Calu3 (cell line): ENCODE data around the gene S100A4. TPM values are rescaled to one million over a fixed set of nuclear protein-coding genes. Genes with fewer than 3 reads are reported as not detected.
"Not testable (repeated sequence)": the region's sequence is repeated elsewhere in the genome, so short reads cannot be mapped to it uniquely, and the experiment has no call there.

Source experiments
- BruUV-seq: library from RNA; stranded (reverse); fragments of 400-500 nt; replicated peaks from 2 replicates; lab custom pipeline; 2021; lab: Mats Ljungman, UMichigan
- CTCF ChIA-PET: fragments of 300-600 bp; sonication (Branson Sonifier 250); formaldehyde crosslinking; loops from one replicate; lab custom pipeline; 2022; ENCODE audit warnings: antibody characterized with exemption; lab: Charles Lee
- DNase-seq: peaks from one replicate; pipeline ENCODE4 v3.0.0; 2022
- H3K27ac Mint-ChIP-seq: one replicate; pipeline ENCODE4 v1.8.0; 2022; ENCODE audit warnings: mixed read lengths; ENCODE audit not compliant: unreplicated experiment
- H3K27me3 Mint-ChIP-seq: one replicate; pipeline ENCODE4 v1.8.0; 2022; ENCODE audit warnings: mixed read lengths; ENCODE audit not compliant: unreplicated experiment
- H3K36me3 Mint-ChIP-seq: one replicate; pipeline ENCODE4 v1.8.0; 2022; ENCODE audit warnings: mild to moderate bottlenecking, moderate library complexity, mixed read lengths; ENCODE audit not compliant: insufficient read depth, unreplicated experiment
- H3K4me1 Mint-ChIP-seq: one replicate; pipeline ENCODE4 v1.8.0; 2022; ENCODE audit warnings: mild to moderate bottlenecking, low read depth, mixed read lengths; ENCODE audit not compliant: unreplicated experiment
- H3K4me3 Mint-ChIP-seq: one replicate; pipeline ENCODE4 v1.8.0; 2022; ENCODE audit warnings: mild to moderate bottlenecking, low read depth, moderate library complexity, mixed read lengths; ENCODE audit not compliant: unreplicated experiment
- H3K9me3 Mint-ChIP-seq: one replicate; pipeline ENCODE4 v1.8.0; 2022; ENCODE audit warnings: low read depth, mixed read lengths; ENCODE audit not compliant: unreplicated experiment
- intact Hi-C: fragments of 100-400 bp; cut with micrococcal nuclease; formaldehyde crosslinking; loops from one replicate; pipeline ENCODE4 v1.10.0; 2022; ENCODE audit not compliant: unreplicated experiment
- total RNA-seq: library from RNA; stranded (reverse); gene quantifications from 2 replicates; pipeline ENCODE4 v1.2.3, GENCODE V29; 2022
- TF ChIP-seq, protein P1 (sequence below): fragments of 200-600 bp; IDR thresholded peaks from one replicate; pipeline ENCODE4 v1.8.0; 2022; ENCODE audit warnings: antibody characterized with exemption; ENCODE audit not compliant: unreplicated experiment

The S100A4 gene
- total RNA-seq, 1 experiment from 2014 or later: 20.5 TPM

GRCh38 chr1:153525088-153525728 is 20.4 kb downstream of the S100A4 start:
- CTCF ChIA-PET: interaction anchor here (0.7 to 1.6 kb wide), 3 partner anchors 10 to 1365 kb away, joined by 3 to 11 read pairs (median 6); no protein-coding TSS in a partner anchor

GRCh38 chr1:153522353-153523048 is 23.1 kb downstream of the S100A4 start:
- DNase-seq, H3K4me3 Mint-ChIP-seq, intact Hi-C loops, BruUV-seq, CTCF ChIA-PET, H3K27ac Mint-ChIP-seq, H3K9me3 Mint-ChIP-seq, H3K27me3 Mint-ChIP-seq: not testable (repeated sequence)
- H3K4me1 Mint-ChIP-seq: peaks cover 50% of the 10 kb centered on the region
- H3K36me3 Mint-ChIP-seq: peaks cover 25% of the 10 kb centered on the region

More at GRCh38 chr1:153525088-153525728, 20.4 kb downstream of the S100A4 start:
- TF ChIP-seq, protein P1, sequence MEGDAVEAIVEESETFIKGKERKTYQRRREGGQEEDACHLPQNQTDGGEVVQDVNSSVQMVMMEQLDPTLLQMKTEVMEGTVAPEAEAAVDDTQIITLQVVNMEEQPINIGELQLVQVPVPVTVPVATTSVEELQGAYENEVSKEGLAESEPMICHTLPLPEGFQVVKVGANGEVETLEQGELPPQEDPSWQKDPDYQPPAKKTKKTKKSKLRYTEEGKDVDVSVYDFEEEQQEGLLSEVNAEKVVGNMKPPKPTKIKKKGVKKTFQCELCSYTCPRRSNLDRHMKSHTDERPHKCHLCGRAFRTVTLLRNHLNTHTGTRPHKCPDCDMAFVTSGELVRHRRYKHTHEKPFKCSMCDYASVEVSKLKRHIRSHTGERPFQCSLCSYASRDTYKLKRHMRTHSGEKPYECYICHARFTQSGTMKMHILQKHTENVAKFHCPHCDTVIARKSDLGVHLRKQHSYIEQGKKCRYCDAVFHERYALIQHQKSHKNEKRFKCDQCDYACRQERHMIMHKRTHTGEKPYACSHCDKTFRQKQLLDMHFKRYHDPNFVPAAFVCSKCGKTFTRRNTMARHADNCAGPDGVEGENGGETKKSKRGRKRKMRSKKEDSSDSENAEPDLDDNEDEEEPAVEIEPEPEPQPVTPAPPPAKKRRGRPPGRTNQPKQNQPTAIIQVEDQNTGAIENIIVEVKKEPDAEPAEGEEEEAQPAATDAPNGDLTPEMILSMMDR: no peak
- intact Hi-C loops: no loop called here
- no peak overlapping the region for H3K27ac Mint-ChIP-seq
- no peak overlapping the region for H3K4me3 Mint-ChIP-seq
- H3K36me3 Mint-ChIP-seq: peaks cover 16% of the 10 kb centered on the region
- H3K9me3 Mint-ChIP-seq: no peaks in the 10 kb centered on the region
- H3K4me1 Mint-ChIP-seq: peaks cover 28% of the 10 kb centered on the region
- H3K27me3 Mint-ChIP-seq: no peaks in the 10 kb centered on the region
- DNase-seq: no peak
- no TSS peak for BruUV-seq

DNA sequence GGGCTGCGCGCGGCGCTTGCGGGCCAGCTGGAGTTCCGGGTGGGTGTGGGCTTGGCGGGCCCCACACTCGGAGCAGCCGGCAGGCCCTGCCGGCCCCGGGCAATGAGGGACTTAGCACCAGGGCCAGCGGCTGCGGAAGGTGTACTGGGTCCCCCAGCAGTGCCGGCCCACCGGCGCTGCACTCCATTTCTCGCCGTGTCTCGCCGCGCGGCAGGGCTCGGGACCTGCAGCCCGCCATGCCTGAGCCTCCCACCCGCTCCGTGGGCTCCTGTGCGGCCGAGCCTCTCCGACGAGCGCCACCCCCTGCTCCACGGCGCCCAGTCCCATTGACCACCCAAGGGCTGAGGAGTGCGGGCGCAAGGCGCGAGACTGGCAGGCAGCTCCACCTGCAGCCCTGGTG is 23.8 kb downstream of the S100A4 start:
- CTCF ChIA-PET: interaction anchor here (1.3 to 2.5 kb wide), 5 partner anchors 11 to 150 kb away, joined by 4 to 14 read pairs (median 7); partner anchors contain the start of genes CHTOP and S100A13
- H3K4me1 Mint-ChIP-seq: peaks cover 47% of the 10 kb centered on the region
- H3K27ac Mint-ChIP-seq, H3K4me3 Mint-ChIP-seq, H3K27me3 Mint-ChIP-seq, DNase-seq, intact Hi-C loops, H3K9me3 Mint-ChIP-seq, BruUV-seq: not testable (repeated sequence)
- peaks cover 21% of the 10 kb centered on the region for H3K36me3 Mint-ChIP-seq

DNA sequence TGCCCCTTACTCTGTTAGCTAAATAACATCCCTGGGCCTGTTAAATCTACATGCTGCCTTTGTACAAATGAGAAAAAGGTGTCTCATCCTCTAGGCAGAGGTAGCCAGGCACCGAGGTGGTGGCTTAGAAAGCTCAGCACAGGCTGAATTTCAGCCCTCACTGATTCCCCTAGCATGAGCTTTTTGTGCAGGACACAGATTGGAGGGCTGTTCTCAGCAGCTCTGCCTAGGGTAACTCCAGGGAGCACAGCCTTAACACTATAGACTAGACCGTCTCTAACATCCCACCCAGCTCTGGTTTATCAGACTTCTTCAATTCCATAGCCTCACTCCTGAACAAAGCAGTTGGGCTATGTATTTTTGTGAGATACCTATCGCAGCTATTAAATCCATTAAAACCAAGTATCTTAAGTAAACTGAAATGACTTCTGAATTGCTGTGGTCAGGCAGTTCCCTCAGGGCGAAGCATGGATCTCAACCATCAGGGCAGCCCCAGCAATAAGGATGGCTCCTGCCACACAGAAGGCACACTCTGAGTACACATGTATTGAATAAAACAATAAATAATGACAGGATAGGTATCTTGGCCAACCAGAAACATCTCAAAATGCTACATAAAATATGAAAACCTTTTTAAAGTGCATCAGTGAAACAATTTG is 24.7 kb downstream of the S100A4 start:
- Mint-ChIP-seq H3K9me3 (no peaks in the 10 kb centered on the region), H3K4me1 (peaks cover 46% of the 10 kb centered on the region), H3K27me3 (no peaks in the 10 kb centered on the region), H3K36me3 (peaks cover 23% of the 10 kb centered on the region), H3K4me3 (no peak overlapping the region), H3K27ac (peak overlapping the region; percentile 69)
- intact Hi-C loops: no loop called here
- TF ChIP-seq, protein P1: no peak
- BruUV-seq: no TSS peak
- no peak for DNase-seq
- CTCF ChIA-PET: interaction anchor here (0.9 to 2.5 kb wide), 9 partner anchors 8 to 151 kb away, joined by 3 to 14 read pairs (median 6); partner anchors contain the start of genes CHTOP and S100A13

DNA sequence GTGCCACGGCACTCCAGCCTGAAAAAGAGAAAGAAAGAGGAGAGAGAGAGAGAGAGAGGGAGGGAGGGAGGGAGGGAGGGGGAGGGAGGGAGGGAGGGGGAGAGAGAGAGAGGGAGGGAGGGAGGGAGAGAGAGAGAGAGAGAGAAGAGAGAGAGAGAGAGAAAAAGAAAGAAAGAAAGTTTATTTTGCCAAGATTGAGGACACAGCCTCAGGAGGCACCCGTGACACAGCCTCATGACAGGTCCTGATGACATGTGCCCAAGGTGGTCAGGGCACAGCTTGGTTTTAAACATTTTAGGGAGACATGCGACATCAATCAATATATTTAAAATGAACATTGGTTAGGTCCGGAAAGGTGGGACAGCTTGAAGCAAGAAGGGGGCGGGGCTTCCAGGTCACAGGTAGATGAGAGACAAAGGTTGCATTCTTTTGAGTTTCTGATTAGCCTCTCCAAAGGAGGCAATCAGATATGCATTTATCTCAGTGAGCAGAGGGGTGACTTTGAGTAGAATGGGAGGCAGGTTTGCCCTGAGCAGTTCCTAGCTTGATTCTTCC is 25.4 kb downstream of the S100A4 start:
- CTCF ChIA-PET: interaction anchor here (0.6 to 2.5 kb wide), 8 partner anchors 12 to 114 kb away, joined by 3 to 14 read pairs (median 8); partner anchors contain the start of genes CHTOP and S100A13
- Mint-ChIP-seq H3K36me3 (peaks cover 27% of the 10 kb centered on the region), H3K4me1 (peaks cover 49% of the 10 kb centered on the region), H3K27ac (peak overlapping the region; percentile 69), H3K4me3 (peak overlapping the region; percentile 33)
- BruUV-seq, intact Hi-C loops, H3K9me3 Mint-ChIP-seq, H3K27me3 Mint-ChIP-seq: not testable (repeated sequence)
- peak; percentile 84 for DNase-seq
